ENCODE measurements around the gene PTRHD1.
A peak's percentile ranks its signal among the peaks of the same experiment; 100 is the strongest.

The PTRHD1 gene

GRCh38 chr2:24830351-24830750, 37.2 kb upstream of the PTRHD1 start:
- FAIRE-seq, result no peak

DNA sequence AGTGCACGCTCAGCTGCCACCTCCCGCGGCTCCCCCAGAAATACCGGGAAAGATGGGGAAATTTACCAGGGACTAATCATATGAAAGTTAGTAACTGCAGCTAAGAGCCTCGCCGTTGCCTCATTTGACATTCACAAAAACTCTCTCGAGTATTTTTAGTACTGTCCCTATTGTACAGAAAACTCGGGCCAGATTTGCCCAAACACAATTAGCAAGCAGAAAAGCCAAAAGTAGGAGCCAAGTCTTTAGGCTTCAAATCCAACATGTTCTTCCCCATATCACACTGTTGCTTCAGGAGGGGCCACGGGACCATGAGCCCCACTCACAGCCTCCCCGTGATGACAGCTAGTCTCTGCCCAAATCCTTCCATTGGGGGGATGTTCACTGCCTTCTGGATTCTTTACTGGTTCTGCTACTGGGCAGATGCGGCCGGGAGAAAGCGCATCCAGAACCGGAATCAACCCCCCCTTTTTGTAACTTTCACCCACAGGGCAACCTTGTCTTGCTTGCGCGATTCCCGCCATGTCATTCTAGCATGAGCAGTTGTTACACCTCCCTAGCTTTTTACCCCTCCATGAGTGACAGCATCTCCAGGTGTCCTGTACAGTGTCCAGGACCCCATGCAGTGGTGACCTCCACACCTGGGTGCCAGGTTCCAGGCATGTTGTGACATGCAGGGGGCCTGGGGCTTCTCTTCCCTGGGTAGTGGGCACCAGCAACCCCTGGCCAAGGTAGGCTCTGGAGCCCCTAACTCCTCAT, 35.2 kb upstream of the PTRHD1 start:
- no peak for FAIRE-seq

DNA sequence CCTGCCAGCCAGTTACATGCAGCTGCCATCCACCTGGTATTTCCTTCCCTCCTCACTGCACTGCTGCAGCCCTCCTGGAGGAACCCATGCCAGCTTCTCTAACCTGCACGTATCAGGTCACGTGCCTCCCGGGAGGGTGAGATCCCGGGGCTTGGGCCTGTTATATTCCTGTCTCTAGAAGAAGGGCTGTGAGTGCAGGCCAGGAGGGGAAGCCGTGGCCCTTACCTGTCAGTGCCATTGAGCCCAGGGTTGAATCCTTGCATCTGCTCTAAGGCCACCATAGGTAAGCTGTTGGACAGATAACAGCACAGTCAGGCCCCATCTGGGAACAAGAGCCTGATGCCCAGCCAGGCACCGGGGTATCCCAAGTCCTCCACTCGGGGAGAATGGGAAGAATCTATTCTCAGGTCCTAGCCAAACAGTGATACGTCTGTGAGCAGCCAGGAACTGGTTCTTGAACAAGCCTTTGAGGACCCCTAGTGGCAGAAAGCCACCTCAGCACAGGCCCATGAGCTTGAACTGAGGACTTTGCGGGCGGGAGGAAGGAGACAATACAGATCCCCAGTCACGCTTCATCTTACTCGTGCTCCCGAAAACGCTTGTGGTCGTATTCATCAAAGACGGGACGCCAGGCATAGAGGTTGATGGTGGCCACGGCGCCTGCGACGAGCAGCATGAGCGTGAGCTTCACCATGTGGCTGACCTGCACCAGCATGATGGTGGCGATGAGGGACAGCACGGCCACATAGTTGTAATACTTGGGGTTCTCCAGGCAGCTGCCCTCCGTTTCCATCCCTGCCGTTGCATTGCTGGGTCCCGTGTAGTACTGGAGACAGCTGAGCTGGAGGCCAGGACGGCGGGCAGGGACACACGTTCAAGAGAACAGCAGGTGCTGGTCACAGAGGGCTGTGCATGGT, 34.4 kb upstream of the PTRHD1 start:
- peak; percentile 54 for FAIRE-seq

GRCh38 chr2:24826773-24827145, 33.6 kb upstream of the PTRHD1 start:
- no peak for FAIRE-seq

GRCh38 chr2:24825883-24826772, 32.9 kb upstream of the PTRHD1 start:
- no peak for FAIRE-seq

GRCh38 chr2:24824966-24825882, 32.0 kb upstream of the PTRHD1 start:
- no peak for FAIRE-seq

GRCh38 chr2:24824071-24824588, 30.9 kb upstream of the PTRHD1 start:
- no peak for FAIRE-seq

DNA sequence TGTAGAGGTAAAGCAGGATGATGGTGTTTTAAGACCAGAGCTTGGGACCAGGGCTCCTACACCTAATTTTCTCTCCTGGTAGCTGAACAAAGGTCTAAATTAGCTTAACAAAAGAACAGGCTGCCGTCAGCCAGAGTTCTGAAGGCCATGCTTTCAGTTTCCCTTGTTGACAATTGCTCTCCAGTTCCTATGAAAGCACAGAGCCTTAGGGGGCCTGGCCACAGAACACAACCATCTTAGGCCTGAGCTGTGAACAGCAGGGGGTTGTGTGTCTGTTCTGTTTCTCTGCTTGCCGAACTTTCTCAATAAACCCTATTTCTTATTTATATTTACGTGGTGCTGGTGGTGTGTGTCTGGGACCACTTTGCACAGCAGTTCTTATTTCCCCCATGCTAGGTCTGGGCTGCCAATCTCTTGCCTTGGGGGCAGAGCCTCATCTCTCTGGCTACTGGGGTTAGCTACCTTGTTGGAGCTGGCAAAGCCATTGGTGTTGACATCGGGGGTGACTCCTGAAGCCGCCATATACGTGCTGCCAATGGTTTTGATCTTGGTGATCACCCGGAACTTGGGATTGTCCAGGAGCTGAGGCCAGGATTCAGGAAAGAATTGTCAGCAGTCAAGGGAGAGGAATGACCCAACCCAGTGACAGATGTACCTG, 29.0 kb upstream of the PTRHD1 start:
- FAIRE-seq, result no peak

- FAIRE-seq, result no peak
Measured at GRCh38 chr2:24821433-24821891, 28.3 kb upstream of the PTRHD1 start.

GRCh38 chr2:24820598-24821432, 27.6 kb upstream of the PTRHD1 start:
- FAIRE-seq, result no peak

GRCh38 chr2:24820175-24820513, 27.0 kb upstream of the PTRHD1 start:
- no peak for FAIRE-seq

DNA sequence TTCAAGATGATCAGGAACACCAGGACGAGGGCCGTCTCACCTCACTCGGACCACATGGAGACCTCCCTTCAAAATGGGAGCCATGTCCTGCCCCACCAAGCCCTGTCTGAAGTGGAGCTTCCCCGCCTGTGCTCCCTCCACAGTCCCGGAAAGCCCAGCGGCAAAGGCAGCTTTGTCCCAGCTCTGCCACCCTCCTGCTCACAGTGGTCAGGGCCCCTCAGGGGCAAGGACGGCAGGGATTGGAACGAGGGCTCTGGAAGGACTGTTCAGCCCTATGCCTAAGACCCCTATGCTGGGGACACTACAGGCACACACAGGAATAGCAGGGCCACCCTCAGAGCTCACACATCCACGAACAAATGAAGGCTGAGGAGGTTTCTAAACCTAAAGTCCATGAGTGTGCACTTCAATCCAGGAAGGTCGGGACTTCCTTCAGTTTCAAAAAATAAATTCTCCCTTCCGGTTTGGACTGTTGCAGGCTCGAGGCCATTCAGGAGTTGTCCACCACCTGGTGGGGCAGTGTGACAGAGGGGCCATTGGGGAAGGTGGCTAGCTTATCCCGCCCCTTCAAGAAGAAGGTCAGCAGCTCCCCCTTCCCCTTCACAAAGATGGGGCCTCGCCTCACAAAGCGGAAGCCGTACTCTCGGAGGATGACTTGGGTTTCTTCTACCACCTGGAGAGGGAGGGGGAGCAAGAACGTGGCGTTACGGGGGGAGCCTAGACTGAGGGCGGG, 26.4 kb upstream of the PTRHD1 start:
- no peak for FAIRE-seq

GRCh38 chr2:24818721-24819167, 25.6 kb upstream of the PTRHD1 start:
- FAIRE-seq, result no peak

- FAIRE-seq, result no peak
Measured at GRCh38 chr2:24816884-24817283, 23.7 kb upstream of the PTRHD1 start.

DNA sequence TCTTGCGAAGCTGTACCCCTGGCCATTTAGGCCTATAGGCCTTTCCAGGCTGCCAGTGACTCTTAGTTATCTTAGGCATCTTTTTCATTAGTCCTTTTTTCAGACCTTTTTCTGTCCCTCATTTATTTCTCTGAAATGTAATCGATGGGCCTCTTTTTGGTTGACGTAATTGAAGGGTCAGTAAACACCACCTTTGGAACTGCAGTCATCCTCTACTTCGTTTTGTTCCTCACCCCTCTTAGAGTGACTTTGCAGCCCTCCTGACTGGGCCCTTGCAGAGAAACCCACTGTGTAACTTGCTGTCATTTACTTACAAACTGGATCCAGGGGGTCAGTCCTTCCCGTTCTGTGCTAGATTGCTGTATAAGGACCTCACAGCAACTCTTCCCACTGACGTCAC, 23.2 kb upstream of the PTRHD1 start:
- FAIRE-seq, result no peak

GRCh38 chr2:24815171-24815570, 22.0 kb upstream of the PTRHD1 start:
- FAIRE-seq, result no peak

- no peak for FAIRE-seq
Measured at GRCh38 chr2:24814516-24814915, 21.3 kb upstream of the PTRHD1 start.

DNA sequence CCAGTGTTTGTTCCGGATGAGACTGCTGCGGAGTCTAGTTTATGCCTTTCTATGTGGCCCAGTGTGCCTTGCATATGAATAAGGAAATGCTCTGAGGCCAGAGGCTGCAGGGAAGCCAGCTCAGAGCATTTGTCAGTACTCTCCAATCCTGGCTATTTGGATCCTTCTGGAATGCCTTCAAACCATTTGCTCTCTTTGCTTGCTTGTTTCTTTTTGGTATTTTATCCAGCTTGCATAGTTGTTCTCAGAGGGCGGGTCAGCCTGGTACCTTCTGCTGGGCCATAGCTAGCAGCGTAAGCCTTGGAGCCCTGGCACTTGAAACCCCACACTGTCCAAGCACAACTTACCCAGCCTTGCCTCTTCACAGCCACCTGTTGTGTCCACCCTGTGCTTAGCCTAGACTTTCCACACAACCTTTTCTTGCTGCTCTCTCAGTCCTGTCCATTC, 20.5 kb upstream of the PTRHD1 start:
- no peak for FAIRE-seq

DNA sequence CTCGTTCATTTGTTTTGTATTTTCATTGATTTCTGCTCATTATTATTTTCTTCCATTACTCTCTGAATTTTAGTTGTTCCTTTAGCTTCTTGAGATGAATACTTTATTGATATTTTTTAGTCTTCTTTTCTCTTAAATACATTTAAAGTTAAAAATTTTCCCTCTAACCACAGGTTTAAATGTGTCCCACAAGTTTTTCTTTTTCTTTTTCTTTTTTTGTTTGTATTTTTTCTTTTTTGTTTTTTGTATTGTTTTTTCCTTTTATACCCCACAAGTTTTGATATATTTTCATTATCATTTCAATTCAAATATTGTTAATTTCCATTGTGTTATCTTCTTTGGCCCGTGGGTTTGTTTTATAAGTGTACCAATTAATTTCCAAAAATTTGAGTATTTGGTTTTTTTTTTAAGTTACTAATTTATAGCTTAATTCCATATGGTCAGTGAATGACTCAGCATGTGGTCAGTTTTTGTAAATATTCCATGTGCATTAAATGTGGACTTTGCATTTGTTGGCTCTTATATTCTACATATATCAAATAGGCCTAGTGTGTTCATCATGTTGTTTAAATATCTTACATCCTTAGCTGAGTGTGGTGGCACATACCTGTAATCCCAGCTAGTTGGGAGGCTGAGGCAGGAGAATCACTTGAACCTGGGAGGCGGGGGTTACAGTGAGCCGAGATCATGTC, 16.3 kb upstream of the PTRHD1 start:
- FAIRE-seq, result peak; percentile 58
